Neural crest cell (in vitro differentiated cells): ENCODE data around the gene LILRA2. TPM values are rescaled to one million over a fixed set of nuclear protein-coding genes. Genes with fewer than 3 reads are reported as not detected.
"Not testable (repeated sequence)": the region's sequence is repeated elsewhere in the genome, so short reads cannot be mapped to it uniquely, and the experiment has no call there.

Source experiments
- DNase-seq: peaks from one replicate; pipeline ENCODE4 v3.0.0; 2021; ENCODE audit warnings: low read depth, mixed read lengths, low spot score
- H3K27ac Mint-ChIP-seq: one replicate; pipeline ENCODE4 v1.8.0; 2021; ENCODE audit warnings: mild to moderate bottlenecking, mixed read lengths; ENCODE audit not compliant: unreplicated experiment
- H3K27me3 Mint-ChIP-seq: 2 replicates; pipeline ENCODE4 v1.8.0; 2021; ENCODE audit warnings: low read depth, mild to moderate bottlenecking, mixed read lengths
- H3K36me3 Mint-ChIP-seq: 2 replicates; pipeline ENCODE4 v1.8.0; 2021; ENCODE audit warnings: low read depth, mild to moderate bottlenecking, mixed read lengths
- H3K4me1 Mint-ChIP-seq: 2 replicates; pipeline ENCODE4 v1.8.0; 2021; ENCODE audit warnings: mixed read lengths
- H3K4me3 Mint-ChIP-seq: one replicate; pipeline ENCODE4 v1.8.0; 2021; ENCODE audit warnings: mild to moderate bottlenecking, mixed read lengths
- H3K9me3 Mint-ChIP-seq: 2 replicates; pipeline ENCODE4 v1.8.0; 2021; ENCODE audit warnings: mixed read lengths
- CTCF ChIP-seq: fragments of 200-600 bp; sonication (generic); conservative IDR thresholded peaks from 2 replicates; pipeline ENCODE4 v1.5.0; 2021; ENCODE audit warnings: antibody characterized with exemption, mild to moderate bottlenecking
- total RNA-seq: library from RNA; stranded (reverse); gene quantifications from 2 replicates; pipeline ENCODE4 v1.2.1, GENCODE V29; 2021

Gene LILRA2
- total RNA-seq, 1 donor from 2014 or later: not detected

DNA sequence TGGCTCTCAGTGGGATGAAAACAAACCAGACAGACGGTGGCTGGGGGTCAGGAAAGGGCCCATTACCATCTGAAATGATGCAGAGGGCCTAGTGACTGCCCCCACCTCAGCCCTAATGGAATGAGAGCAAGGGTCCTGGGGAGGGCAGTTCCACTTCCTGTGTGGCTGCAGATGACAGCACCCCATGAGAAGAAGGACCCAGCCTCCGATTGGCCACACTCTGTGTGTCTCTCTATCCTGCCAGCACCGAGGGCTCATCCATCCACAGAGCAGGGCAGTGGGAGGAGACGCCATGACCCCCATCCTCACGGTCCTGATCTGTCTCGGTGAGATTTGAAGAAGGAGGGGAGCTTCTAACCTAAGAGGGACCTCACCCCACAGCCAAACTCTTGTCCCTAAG, 57.2 kb downstream of the LILRA2 start:
- peaks cover 3% of the 10 kb centered on the region for H3K36me3 Mint-ChIP-seq
- H3K4me1 Mint-ChIP-seq: no peaks in the 10 kb centered on the region
- no peak for DNase-seq
- H3K27ac Mint-ChIP-seq: no peak overlapping the region
- H3K9me3 Mint-ChIP-seq: peaks cover 5% of the 10 kb centered on the region
- no peaks in the 10 kb centered on the region for H3K27me3 Mint-ChIP-seq
- H3K4me3 Mint-ChIP-seq: no peak overlapping the region
- TF ChIP-seq CTCF: no peak

DNA sequence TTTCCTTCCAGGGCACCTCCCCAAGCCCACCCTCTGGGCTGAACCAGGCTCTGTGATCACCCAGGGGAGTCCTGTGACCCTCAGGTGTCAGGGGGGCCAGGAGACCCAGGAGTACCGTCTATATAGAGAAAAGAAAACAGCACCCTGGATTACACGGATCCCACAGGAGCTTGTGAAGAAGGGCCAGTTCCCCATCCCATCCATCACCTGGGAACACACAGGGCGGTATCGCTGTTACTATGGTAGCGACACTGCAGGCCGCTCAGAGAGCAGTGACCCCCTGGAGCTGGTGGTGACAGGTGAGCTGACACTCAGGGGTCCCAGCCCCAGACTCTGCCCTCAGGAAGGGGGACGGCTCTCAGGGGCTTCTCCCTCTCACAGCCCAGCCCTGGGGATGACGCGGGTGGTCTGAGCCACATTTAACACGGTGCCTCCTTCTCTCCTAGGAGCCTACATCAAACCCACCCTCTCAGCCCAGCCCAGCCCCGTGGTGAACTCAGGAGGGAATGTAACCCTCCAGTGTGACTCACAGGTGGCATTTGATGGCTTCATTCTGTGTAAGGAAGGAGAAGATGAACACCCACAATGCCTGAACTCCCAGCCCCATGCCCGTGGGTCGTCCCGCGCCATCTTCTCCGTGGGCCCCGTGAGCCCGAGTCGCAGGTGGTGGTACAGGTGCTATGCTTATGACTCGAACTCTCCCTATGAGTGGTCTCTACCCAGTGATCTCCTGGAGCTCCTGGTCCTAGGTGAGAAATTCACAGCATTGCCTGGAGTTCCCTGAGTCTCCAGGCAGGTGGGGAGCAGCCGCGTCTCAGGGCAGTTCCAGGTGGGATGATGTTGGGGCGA, 58.1 kb downstream of the LILRA2 start:
- not testable (repeated sequence) for H3K36me3 Mint-ChIP-seq, H3K4me3 Mint-ChIP-seq, H3K27ac Mint-ChIP-seq, H3K9me3 Mint-ChIP-seq, H3K4me1 Mint-ChIP-seq, DNase-seq, H3K27me3 Mint-ChIP-seq

DNA sequence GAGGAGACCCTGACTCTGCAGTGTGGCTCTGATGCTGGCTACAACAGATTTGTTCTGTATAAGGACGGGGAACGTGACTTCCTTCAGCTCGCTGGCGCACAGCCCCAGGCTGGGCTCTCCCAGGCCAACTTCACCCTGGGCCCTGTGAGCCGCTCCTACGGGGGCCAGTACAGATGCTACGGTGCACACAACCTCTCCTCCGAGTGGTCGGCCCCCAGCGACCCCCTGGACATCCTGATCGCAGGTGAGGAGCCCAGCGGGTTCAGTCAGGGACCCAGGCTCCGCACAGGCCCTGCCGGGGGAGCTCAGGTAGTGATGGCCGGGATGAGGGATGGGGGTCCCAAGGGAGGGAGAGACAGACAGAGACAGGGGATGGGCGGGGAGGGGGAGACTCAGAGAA, 58.9 kb downstream of the LILRA2 start:
- not testable (repeated sequence) for H3K4me3 Mint-ChIP-seq, H3K36me3 Mint-ChIP-seq, DNase-seq, H3K9me3 Mint-ChIP-seq, H3K27ac Mint-ChIP-seq, H3K4me1 Mint-ChIP-seq, H3K27me3 Mint-ChIP-seq

GRCh38 chr19:54633401-54633800, 59.8 kb downstream of the LILRA2 start:
- Mint-ChIP-seq H3K9me3 (peaks cover 6% of the 10 kb centered on the region), H3K36me3 (no peaks in the 10 kb centered on the region), H3K27ac (no peak overlapping the region), H3K27me3 (no peaks in the 10 kb centered on the region), H3K4me3 (no peak overlapping the region), H3K4me1 (no peaks in the 10 kb centered on the region)
- no peak for DNase-seq
- TF ChIP-seq CTCF: no peak

GRCh38 chr19:54636081-54636480, 62.5 kb downstream of the LILRA2 start:
- H3K4me3 Mint-ChIP-seq, H3K27me3 Mint-ChIP-seq, H3K27ac Mint-ChIP-seq, DNase-seq, H3K36me3 Mint-ChIP-seq, H3K4me1 Mint-ChIP-seq: not testable (repeated sequence)
- peaks cover 17% of the 10 kb centered on the region for H3K9me3 Mint-ChIP-seq

GRCh38 chr19:54638683-54639082, 65.1 kb downstream of the LILRA2 start:
- Mint-ChIP-seq H3K27ac (no peak overlapping the region), H3K4me3 (no peak overlapping the region), H3K27me3 (no peaks in the 10 kb centered on the region), H3K4me1 (no peaks in the 10 kb centered on the region), H3K9me3 (peaks cover 21% of the 10 kb centered on the region), H3K36me3 (peaks cover 5% of the 10 kb centered on the region)
- TF ChIP-seq CTCF: no peak
- DNase-seq: no peak

Other genes with a start within 250 kb of the LILRA2 start
- gene LILRA4, start 234.6 kb upstream of the LILRA2 start, total RNA-seq: not detected in 2 replicates
- not detected in 2 replicates for gene LAIR1, start 208.9 kb upstream of the LILRA2 start, total RNA-seq
- 180 and 207 TPM in 2 replicates for gene TTYH1, start 158.3 kb upstream of the LILRA2 start, total RNA-seq
- gene LENG8, start 124.6 kb upstream of the LILRA2 start, total RNA-seq: 157 and 161 TPM in 2 replicates
- 2.5 and 3.0 TPM in 2 replicates for gene LENG9, start 110.0 kb upstream of the LILRA2 start, total RNA-seq
- 6.7 and 7.7 TPM in 2 replicates for gene CDC42EP5, start 100.5 kb upstream of the LILRA2 start, total RNA-seq
- not detected in 2 replicates for gene LAIR2, start 71.0 kb upstream of the LILRA2 start, total RNA-seq
- not detected in 2 replicates for gene LILRA1, start 19.8 kb downstream of the LILRA2 start, total RNA-seq
- gene LILRB1, start 56.7 kb downstream of the LILRA2 start, total RNA-seq: not detected in 2 replicates
- gene LILRB4, start 89.2 kb downstream of the LILRA2 start, total RNA-seq: not detected in 2 replicates
- not detected in 2 replicates for gene KIR3DL3, start 150.7 kb downstream of the LILRA2 start, total RNA-seq
- gene KIR2DL3, start 164.7 kb downstream of the LILRA2 start, total RNA-seq: not detected in 2 replicates
- not detected in 2 replicates for gene KIR2DL1, start 196.0 kb downstream of the LILRA2 start, total RNA-seq
- not detected in 2 replicates for gene KIR2DL4, start 229.8 kb downstream of the LILRA2 start, total RNA-seq
- gene KIR3DL1, start 242.7 kb downstream of the LILRA2 start, total RNA-seq: not detected in 2 replicates